ENCODE results near the gene LRRC47. TPM values are rescaled to one million over a fixed set of nuclear protein-coding genes. Genes with fewer than 3 reads are reported as not detected.

LRRC47 gene
- total and polyA plus RNA-seq, 2 of the 13 experiments (the other 11 are each of a cell fraction or from before 2014, with no cell fraction given): 18.3 to 52.5 TPM

GRCh38 chr1:3738943-3739342 lies 57.4 kb downstream of the LRRC47 start (continued):
- TF ChIP-seq GTF2F1 (IDR thresholded peaks at IDR 0.05; ENCODE audit: low read length): no peak
- TF ChIP-seq ELF4 (CRISPR knock-in tag; IDR thresholded peaks at IDR 0.05; ENCODE audit: borderline replicate concordance): no peak
- no peak for TF ChIP-seq TERF1 (CRISPR knock-in tag; IDR thresholded peaks at IDR 0.05)
- TF ChIP-seq HOMEZ (CRISPR knock-in tag; IDR thresholded peaks at IDR 0.05; ENCODE audit: low read depth): no peak
- no peak for TF ChIP-seq ZNF432 (CRISPR knock-in tag; IDR thresholded peaks at IDR 0.05; ENCODE audit: borderline replicate concordance)
- no peak for TF ChIP-seq GPBP1L1 (CRISPR knock-in tag; IDR thresholded peaks at IDR 0.05)
- TF ChIP-seq ZBTB44 (CRISPR knock-in tag; IDR thresholded peaks at IDR 0.05): no peak
- TF ChIP-seq ARNT (IDR thresholded peaks at IDR 0.05): no peak
- no peak for TF ChIP-seq MNT (IDR thresholded peaks at IDR 0.05)
